Measurements from ENCODE around the gene MEX3D.

Gene MEX3D

GRCh38 chr19:1584500-1585242 lies 16.5 kb upstream of the MEX3D start:
- ATAC-seq = no peak
- TF ChIP-seq ISL1 (CRISPR knock-in tag; IDR thresholded peaks at IDR 0.05) (no peak), ZNF70 (CRISPR knock-in tag; IDR thresholded peaks at IDR 0.05) (no peak), TCF4 (CRISPR knock-in tag; IDR thresholded peaks at IDR 0.05; ENCODE audit: borderline replicate concordance) (no peak), POU6F1 (CRISPR knock-in tag; IDR thresholded peaks at IDR 0.05; ENCODE audit: borderline replicate concordance, low read depth) (no peak), GLIS3 (CRISPR knock-in tag; IDR thresholded peaks at IDR 0.05) (no peak), OSR1 (CRISPR knock-in tag; IDR thresholded peaks at IDR 0.05) (no peak)

GRCh38 chr19:1582201-1582600 lies 14.1 kb upstream of the MEX3D start:
- no peak for ATAC-seq

More at GRCh38 chr19:1582201-1582600, 14.1 kb upstream of the MEX3D start:
- TF ChIP-seq BACH2 (CRISPR knock-in tag; IDR thresholded peaks at IDR 0.05; ENCODE audit: borderline replicate concordance) (no peak), ZNF8 (CRISPR knock-in tag; IDR thresholded peaks at IDR 0.05) (no peak), ZC3H10 (CRISPR knock-in tag; IDR thresholded peaks at IDR 0.05) (no peak), ZFP30 (CRISPR knock-in tag; IDR thresholded peaks at IDR 0.05) (no peak), ESRRG (CRISPR knock-in tag; IDR thresholded peaks at IDR 0.05) (no peak), ZFP3 (CRISPR knock-in tag; IDR thresholded peaks at IDR 0.05) (no peak), RARB (CRISPR knock-in tag; IDR thresholded peaks at IDR 0.05) (no peak), CSRNP3 (CRISPR knock-in tag; IDR thresholded peaks at IDR 0.05) (no peak), SNAI2 (CRISPR knock-in tag; IDR thresholded peaks at IDR 0.05) (no peak), ARNTL (CRISPR knock-in tag; IDR thresholded peaks at IDR 0.05; ENCODE audit: borderline replicate concordance, low read depth) (no peak), PATZ1 (CRISPR knock-in tag; IDR thresholded peaks at IDR 0.05; ENCODE audit: borderline replicate concordance) (no peak), OSR1 (CRISPR knock-in tag; IDR thresholded peaks at IDR 0.05) (no peak), GLIS3 (CRISPR knock-in tag; IDR thresholded peaks at IDR 0.05) (no peak), CREB5 (CRISPR knock-in tag; IDR thresholded peaks at IDR 0.05; ENCODE audit: low read depth) (no peak), TSHZ2 (CRISPR knock-in tag; IDR thresholded peaks at IDR 0.05) (no peak), POU6F1 (CRISPR knock-in tag; IDR thresholded peaks at IDR 0.05; ENCODE audit: borderline replicate concordance, low read depth) (no peak), PPARA (CRISPR knock-in tag; IDR thresholded peaks at IDR 0.05; ENCODE audit: borderline replicate concordance) (no peak), ISL1 (CRISPR knock-in tag; IDR thresholded peaks at IDR 0.05) (no peak)
